ENCODE data around the gene PYGO1.
"Not testable (repeated sequence)": the region's sequence is repeated elsewhere in the genome, so short reads cannot be mapped to it uniquely, and the experiment has no call there.

Gene PYGO1

GRCh38 chr15:55573224-55573623 is 14.9 kb downstream of the PYGO1 start:
- no peak for DNase-seq

GRCh38 chr15:55564347-55565145 is 23.6 kb downstream of the PYGO1 start:
- DNase-seq: no peak

DNA sequence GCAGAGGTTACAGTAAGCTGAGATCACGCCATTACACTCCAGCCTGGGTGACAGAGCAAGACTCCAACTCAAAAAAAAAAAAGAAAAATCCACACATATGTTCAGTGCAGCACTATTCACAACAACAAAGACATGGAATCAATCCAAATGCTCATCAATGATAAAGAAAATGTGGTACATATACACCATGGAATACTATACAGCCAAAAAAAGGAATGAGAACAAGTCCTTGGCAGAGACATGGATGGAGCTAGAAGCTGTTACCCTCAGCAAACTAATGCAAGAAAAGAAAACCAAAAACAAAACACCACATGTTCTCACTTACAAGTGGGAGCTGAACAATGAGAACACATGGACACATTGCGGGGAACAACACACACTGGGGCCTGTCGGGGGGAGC is 25.5 kb downstream of the PYGO1 start:
- DNase-seq: no peak

DNA sequence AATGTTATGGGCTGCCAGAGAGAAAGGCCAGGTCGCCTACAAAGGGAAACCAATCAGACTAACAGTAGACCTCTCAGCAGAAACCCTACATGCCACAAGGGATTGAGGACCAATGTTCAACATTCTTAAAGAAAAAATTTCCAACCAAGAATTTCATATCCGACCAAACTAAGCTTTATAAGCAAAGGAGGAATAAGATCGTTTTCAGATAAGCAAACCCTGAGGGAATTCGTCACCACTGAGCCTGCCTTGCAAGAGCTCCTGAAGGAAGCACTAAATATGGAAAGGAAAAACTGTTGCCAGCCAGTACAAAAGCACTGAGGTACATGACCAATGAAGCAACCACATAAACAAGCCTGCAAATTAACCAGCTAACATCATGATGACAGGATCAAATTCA is 33.1 kb downstream of the PYGO1 start:
- DNase-seq: no peak

DNA sequence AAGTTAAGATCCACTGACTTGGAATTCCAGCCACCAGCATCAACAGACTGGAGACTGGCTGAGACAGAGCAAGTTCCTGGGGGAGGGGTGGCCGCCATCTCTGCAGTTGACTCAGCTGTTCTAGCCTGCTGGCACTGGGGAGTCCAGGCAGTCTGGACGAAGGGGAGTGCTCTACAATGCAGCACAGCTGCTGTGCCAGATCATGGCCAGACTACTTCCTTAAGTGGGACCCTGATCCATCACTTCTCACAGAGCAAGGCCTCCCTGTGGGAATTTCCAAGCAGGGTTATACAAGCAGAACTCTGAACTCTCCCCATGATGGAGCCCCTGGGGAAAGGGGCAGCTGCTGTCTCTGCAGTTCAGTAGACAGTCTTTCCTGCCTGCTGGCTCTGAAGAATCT is 35.2 kb downstream of the PYGO1 start:
- DNase-seq: no peak

- no peak for DNase-seq
Observed at GRCh38 chr15:55552451-55552850, 35.7 kb downstream of the PYGO1 start.

- DNase-seq: no peak
Observed at GRCh38 chr15:55549305-55549704, 38.8 kb downstream of the PYGO1 start.

DNA sequence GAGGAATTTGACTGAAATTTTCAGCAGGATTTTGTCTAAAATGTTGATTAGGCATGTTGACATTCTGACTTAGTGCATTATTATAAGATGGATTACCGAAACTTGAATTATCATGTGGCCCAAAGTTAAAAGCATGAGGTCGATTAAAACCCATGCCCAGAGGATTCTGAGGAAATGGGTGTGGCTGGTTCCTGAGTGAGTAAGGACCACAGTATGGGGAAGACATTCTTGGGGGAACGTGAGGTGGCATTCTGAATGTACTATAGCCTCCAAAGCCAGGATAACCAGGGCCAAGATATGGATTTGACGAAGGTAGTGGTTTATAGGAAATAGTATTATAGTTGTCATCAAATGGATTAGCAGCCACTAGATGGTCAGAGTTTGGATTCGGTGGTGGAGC is 41.4 kb downstream of the PYGO1 start:
- DNase-seq: no peak

DNA sequence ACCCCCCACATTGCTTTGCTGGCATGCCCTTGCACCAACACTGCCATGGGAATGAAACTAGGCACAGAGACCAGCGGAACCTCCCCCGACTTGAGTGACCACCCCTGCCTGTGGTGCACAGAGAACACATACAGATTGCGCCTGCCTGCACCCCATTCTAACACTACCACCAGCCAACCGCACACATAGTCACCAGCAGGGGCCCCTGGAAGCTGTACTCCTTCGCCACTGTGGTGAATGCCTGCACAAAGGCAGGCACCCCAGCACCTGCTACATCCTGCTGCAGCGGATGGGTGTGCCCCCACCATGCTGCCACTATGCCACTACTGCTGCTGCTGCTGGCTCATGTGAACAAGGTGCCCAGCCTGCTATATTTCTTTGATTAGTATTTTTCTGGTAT is 52.7 kb downstream of the PYGO1 start:
- DNase-seq: no peak

DNA sequence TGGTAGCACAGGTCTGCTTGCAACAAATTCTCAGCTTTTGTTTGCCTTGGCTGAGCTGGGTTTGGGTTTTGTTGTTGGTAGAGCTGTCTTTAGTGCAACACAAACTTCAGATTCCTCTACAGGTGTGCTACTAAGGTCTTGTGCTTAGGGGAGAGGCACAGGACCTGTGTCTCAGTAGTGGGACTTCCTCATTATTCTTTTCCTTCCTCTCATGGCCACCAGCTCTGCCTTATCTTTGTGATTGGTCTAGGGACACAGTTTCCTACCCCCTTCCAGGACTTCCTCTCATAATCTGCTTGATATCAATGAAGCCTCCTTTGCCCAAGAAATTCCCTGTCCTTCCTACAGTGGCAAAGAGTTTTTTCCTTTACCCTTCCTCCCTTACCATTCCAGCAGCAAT is 55.2 kb downstream of the PYGO1 start:
- DNase-seq: no peak

DNA sequence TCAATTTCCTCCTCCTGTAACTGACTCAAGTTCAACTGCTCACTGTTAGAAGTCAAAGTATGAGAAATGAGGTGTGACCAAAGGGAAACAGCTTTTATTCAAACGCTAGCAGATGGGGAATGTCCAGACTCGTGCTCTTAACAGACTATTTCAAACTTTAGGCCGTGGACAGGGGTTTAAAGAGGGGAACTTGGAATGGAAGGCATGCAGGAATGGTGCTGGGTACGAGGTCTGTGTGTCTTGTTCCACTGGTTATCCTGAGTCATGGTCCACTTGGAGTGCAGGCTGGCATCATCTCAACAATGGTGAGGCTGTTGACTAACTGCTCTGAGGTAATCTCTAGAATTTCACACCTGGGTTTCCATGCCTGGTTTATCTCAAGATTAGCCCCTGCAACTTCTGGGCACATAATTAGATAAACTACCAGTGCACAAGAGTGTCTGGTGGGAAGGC is 57.3 kb downstream of the PYGO1 start:
- no peak for DNase-seq

DNA sequence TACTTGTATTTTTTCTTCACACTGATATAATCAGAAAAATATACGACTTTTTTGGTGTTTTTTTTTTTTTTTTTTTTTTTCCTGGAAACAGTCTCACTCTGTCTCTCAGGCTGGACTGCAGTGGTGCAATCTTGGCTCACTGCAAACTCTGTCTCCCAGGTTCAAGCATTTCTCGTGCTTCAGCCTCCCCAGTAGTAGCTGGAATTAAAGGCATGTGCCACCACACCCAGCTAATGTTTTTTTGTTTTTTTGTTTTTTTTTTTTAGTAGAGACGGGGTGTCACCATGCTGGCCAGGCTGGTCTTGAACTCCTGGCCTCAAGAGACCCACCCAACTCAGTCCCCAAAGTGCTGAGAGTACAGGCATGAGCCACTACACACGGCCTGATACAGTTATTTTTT is 59.3 kb downstream of the PYGO1 start:
- no peak for DNase-seq

DNA sequence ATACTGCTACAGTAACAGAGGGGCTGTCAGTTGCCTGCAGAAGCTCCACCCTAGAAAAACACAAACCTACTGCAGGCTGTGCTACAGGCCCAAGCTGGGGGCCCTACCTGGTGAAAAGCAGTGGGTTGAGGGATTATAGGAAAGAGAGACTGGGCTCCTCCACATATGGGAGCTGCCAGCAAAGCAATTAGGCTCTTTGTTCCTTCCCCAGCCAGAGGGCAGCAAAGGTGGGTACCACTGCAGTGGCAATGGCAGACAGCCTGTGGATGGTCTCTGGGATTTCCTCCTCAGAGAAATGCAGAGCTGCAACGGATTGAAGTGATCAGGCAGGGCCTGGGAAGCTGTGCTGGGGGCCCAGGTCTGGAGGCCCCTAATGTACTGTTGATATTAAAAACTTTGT is 61.0 kb downstream of the PYGO1 start:
- DNase-seq: no peak

- no peak for DNase-seq
Observed at GRCh38 chr15:55526559-55527036, 61.5 kb downstream of the PYGO1 start.

- no peak for DNase-seq
Observed at GRCh38 chr15:55522742-55523450, 65.2 kb downstream of the PYGO1 start.

DNA sequence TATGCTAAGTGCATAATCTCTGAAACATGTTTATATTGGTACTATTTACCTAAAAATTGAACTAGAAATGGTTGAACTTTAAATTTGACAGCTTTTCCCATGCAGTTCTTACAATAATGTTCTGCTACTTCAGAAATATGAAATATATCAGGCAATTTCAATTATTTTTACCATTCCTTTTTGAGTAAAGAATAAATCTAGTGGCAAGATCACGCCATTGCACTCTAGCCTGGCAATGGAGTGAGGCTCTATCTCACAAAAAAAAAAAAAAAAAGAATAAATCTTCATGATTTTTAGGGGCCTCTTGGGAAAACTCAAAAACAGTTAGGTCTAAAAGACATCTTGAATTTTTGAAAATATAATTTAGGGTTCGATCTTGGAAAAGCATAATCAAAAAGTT is 69.5 kb downstream of the PYGO1 start:
- no peak for DNase-seq

DNA sequence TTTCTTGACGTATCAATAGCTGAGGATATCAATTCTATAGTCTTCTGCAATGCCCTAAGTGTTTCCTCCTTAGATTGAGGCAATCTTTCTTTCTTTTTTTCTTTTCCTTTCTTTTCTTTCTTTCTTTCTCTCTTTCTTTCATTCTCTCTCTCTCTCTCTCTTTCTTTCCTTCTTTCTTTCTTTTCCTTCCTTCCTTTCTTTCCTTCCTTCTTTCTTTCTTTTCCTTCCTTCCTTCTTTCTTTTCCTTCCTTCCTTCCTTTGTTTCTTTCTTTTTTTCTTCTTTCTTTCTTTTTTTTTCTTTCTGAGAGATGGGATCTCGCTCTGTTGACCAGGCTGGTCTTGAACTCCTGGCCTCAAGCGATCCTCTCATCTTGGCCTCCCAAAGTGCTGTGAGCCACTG is 70.1 kb downstream of the PYGO1 start:
- DNase-seq: no peak

GRCh38 chr15:55515991-55516776 is 72.0 kb downstream of the PYGO1 start:
- DNase-seq: no peak

DNA sequence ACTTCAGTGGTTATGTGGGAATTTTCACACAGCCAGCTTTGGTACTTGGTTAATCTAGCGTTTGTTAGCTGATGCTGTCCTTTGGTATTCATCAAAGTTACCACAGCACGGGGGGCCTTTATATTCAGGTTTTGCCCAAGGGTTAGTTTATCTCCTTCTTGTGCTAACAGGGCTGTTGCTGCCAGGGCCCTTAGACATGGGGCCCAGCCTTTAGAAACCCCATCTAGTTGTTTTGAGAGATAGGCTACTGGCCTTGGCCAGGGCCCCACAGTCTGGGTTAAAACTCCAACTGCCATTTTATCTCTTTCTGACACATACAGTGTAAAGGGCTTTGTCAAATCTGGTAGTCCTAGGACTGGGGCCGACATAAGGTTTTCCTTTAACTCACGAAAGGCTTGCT is 72.7 kb downstream of the PYGO1 start:
- DNase-seq: no peak

DNA sequence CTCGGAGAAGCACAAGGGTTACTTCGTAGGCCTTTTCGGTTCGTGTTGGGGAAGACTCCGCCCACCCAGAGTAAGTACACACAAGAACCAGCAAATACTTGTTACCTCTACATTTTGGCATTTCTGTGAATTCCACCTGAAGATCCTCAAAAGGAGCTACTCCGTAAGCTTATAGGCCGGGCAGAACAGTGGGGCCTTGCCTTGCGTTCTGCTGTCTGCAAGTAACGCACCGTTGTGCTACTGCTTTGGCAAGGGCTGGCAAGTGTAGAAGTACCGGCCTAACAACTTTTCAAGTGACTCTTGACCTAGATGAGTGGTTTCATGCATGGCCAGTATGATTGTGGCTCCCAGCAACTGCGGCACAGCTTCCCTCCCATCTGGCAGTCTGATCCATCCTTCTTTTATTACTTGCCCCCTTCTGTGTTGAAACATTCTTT is 73.7 kb downstream of the PYGO1 start:
- DNase-seq: no peak

DNA sequence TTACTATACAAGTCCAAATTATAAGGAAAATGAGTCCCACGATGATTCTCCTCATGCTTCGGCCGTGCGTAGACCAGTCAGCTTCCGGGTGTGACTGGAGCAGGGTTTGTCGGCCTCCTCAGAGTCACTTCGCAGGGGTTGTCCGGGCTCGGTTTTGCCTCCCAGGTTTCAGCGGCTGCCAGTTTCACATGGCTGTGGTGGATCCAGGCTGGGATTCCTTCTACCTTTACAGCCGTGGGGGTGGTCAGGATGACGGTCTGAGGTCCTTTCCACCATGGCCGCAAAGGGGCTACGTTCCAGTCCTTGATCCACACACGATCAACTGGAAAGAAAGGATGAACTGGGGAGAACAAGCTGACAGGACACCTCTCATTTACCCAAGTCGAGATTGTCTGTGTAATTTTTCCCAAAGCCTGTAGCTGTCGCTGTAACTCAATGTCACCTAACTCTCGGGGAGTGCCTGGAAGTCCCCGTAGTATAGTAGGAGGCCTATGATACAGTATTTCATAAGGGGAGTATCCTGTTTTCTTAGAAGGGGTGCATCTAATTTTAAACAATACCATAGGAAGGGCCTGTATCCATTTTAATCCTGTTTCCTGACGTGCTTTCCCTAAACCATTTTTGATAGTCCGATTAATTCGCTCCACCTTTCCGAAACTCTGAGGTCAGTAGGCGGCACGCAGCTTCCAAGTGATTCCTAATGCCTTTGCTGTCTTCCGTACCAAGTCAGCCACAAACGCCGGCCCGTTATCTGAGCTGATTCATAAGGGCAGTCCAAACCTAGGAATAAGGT is 74.3 kb downstream of the PYGO1 start:
- DNase-seq: not testable (repeated sequence)

- DNase-seq: no peak
Observed at GRCh38 chr15:55513152-55513551, 75.0 kb downstream of the PYGO1 start.

All from right kidney (tissue), 1 donor.